Mesendoderm (in vitro differentiated cells): ENCODE measurements around the gene WNK2.

Experiments
- DNase-seq: peaks from one replicate; pipeline ENCODE4 v3.0.0; 2013
- H2AK5ac ChIP-seq: 2 replicates; pipeline ENCODE4 v1.6.1; 2013; ENCODE audit warnings: low read length, inconsistent platforms
- H2BK120ac ChIP-seq: 2 replicates; pipeline ENCODE4 v1.6.1; 2013; ENCODE audit warnings: low read depth, mild to moderate bottlenecking, low read length, moderate library complexity, mixed read lengths
- H2BK15ac ChIP-seq: replicated peaks from 2 replicates; pipeline ENCODE4 v1.6.1; 2013; ENCODE audit warnings: low read depth, mild to moderate bottlenecking, moderate library complexity
- H2BK5ac ChIP-seq: 2 replicates; pipeline ENCODE4 v1.6.1; 2013; ENCODE audit warnings: low read length, inconsistent platforms
- H3K18ac ChIP-seq: 2 replicates; pipeline ENCODE4 v1.6.1; 2013; ENCODE audit warnings: mild to moderate bottlenecking, low read length, mixed read lengths
- H3K23ac ChIP-seq: one replicate; pipeline ENCODE4 v1.6.1; 2013; ENCODE audit warnings: low read length
- H3K27ac ChIP-seq: 2 replicates; pipeline ENCODE4 v1.5.1; 2013; ENCODE audit warnings: low read depth, mild to moderate bottlenecking, inconsistent platforms, low read length, moderate library complexity
- H3K27me3 ChIP-seq: 2 replicates; pipeline ENCODE4 v1.6.1; 2013; ENCODE audit warnings: low read length, control low read depth, mild to moderate bottlenecking, inconsistent platforms; ENCODE audit not compliant: insufficient read depth, poor library complexity
- H3K36me3 ChIP-seq: 2 replicates; pipeline ENCODE4 v1.6.1; 2013; ENCODE audit warnings: low read length, inconsistent platforms; ENCODE audit not compliant: control insufficient read depth, insufficient read depth
- H3K4ac ChIP-seq: one replicate; pipeline ENCODE4 v1.6.1; 2013; ENCODE audit warnings: low read depth, mild to moderate bottlenecking, low read length, moderate library complexity
- H3K4me1 ChIP-seq: 2 replicates; pipeline ENCODE4 v1.6.1; 2013; ENCODE audit warnings: low read depth, low read length, inconsistent platforms; ENCODE audit not compliant: control insufficient read depth
- H3K4me2 ChIP-seq: 2 replicates; pipeline ENCODE4 v1.6.1; 2013; ENCODE audit warnings: low read length
- H3K4me3 ChIP-seq: 2 replicates; pipeline ENCODE4 v1.5.1; 2013; ENCODE audit warnings: mild to moderate bottlenecking, low read length
- H3K56ac ChIP-seq: one replicate; pipeline ENCODE4 v1.6.1; 2013; ENCODE audit warnings: low read length
- H3K79me1 ChIP-seq: 2 replicates; pipeline ENCODE4 v1.6.1; 2013; ENCODE audit warnings: low read length, inconsistent platforms
- H3K79me2 ChIP-seq: 2 replicates; pipeline ENCODE4 v1.6.1; 2013; ENCODE audit warnings: mild to moderate bottlenecking, low read length; ENCODE audit not compliant: control insufficient read depth, insufficient read depth
- H3K9ac ChIP-seq: 2 replicates; pipeline ENCODE4 v1.6.1; 2013; ENCODE audit warnings: low read length, inconsistent platforms
- H4K5ac ChIP-seq: one replicate; pipeline ENCODE4 v1.6.1; 2013; ENCODE audit warnings: low read length
- H4K8ac ChIP-seq: one replicate; pipeline ENCODE4 v1.6.1; 2013; ENCODE audit warnings: low read depth, mild to moderate bottlenecking, control low read depth, low read length, moderate library complexity
- WGBS: extraction: QIAGEN DNeasy Blood & Tissue Kit; methylation state at CpG from one replicate; pipeline ENCODE4 v1.1.7; 2013; ENCODE audit warnings: low lambda C conversion rate, missing lambda C conversion rate; ENCODE audit not compliant: insufficient coverage; ENCODE audit errors: extremely low coverage; 5-methylcytosine and 5-hydroxymethylcytosine counted together

The WNK2 gene

GRCh38 chr9:93218671-93219420, 34.9 kb downstream of the WNK2 start:
- Histone ChIP-seq H3K18ac (no peak overlapping the region), H2BK15ac (no peak overlapping the region), H2AK5ac (no peak overlapping the region), H3K9ac (no peak overlapping the region), H3K4me2 (no peak overlapping the region), H3K4me3 (no peak overlapping the region), H3K79me1 (peaks cover 2% of the 10 kb centered on the region), H3K79me2 (no peaks in the 10 kb centered on the region), H2BK5ac (no peak overlapping the region), H3K23ac (no peak overlapping the region), H2BK120ac (no peak overlapping the region), H3K56ac (no peak overlapping the region), H3K27me3 (no peaks in the 10 kb centered on the region), H3K4ac (no peak overlapping the region), H4K8ac (no peak overlapping the region), H3K36me3 (no peaks in the 10 kb centered on the region), H4K5ac (no peak overlapping the region), H3K27ac (no peak overlapping the region), H3K4me1 (no peaks in the 10 kb centered on the region)
- WGBS: no CpG with 5 or more reads among the region's 11 CpGs
- no peak for DNase-seq

- no CpG with 5 or more reads among the region's 5 CpGs for WGBS
Observed at GRCh38 chr9:93219692-93220091, 35.8 kb downstream of the WNK2 start.

GRCh38 chr9:93220627-93221026, 36.7 kb downstream of the WNK2 start:
- WGBS: no CpG with 5 or more reads among the region's 4 CpGs
- Histone ChIP-seq H3K4me3 (no peak overlapping the region), H2BK5ac (no peak overlapping the region), H3K4ac (no peak overlapping the region), H3K9ac (no peak overlapping the region), H3K79me2 (no peaks in the 10 kb centered on the region), H4K8ac (no peak overlapping the region), H3K36me3 (no peaks in the 10 kb centered on the region), H3K79me1 (peaks cover 2% of the 10 kb centered on the region), H3K4me2 (no peak overlapping the region), H3K27ac (no peak overlapping the region), H3K27me3 (no peaks in the 10 kb centered on the region), H3K23ac (no peak overlapping the region), H2AK5ac (no peak overlapping the region), H4K5ac (no peak overlapping the region), H3K56ac (no peak overlapping the region), H3K18ac (no peak overlapping the region), H3K4me1 (no peaks in the 10 kb centered on the region), H2BK120ac (no peak overlapping the region), H2BK15ac (no peak overlapping the region)
- no peak for DNase-seq

More at GRCh38 chr9:93219692-93220091, 35.8 kb downstream of the WNK2 start:
- H3K56ac ChIP-seq: no peak overlapping the region
- no peaks in the 10 kb centered on the region for H3K79me2 ChIP-seq
- DNase-seq: no peak
- H3K23ac ChIP-seq: no peak overlapping the region
- no peak overlapping the region for H2AK5ac ChIP-seq
- H4K8ac ChIP-seq: no peak overlapping the region
- no peak overlapping the region for H2BK15ac ChIP-seq
- no peak overlapping the region for H3K18ac ChIP-seq
- H3K27me3 ChIP-seq: no peaks in the 10 kb centered on the region
- H3K79me1 ChIP-seq: peaks cover 2% of the 10 kb centered on the region
- no peak overlapping the region for H2BK5ac ChIP-seq
- no peak overlapping the region for H2BK120ac ChIP-seq
- no peak overlapping the region for H3K9ac ChIP-seq
- H3K4me2 ChIP-seq: no peak overlapping the region
- no peaks in the 10 kb centered on the region for H3K36me3 ChIP-seq
- H4K5ac ChIP-seq: no peak overlapping the region
- H3K4me3 ChIP-seq: no peak overlapping the region
- no peak overlapping the region for H3K27ac ChIP-seq
- H3K4ac ChIP-seq: no peak overlapping the region
- H3K4me1 ChIP-seq: no peaks in the 10 kb centered on the region

GRCh38 chr9:93221044-93221443, 37.1 kb downstream of the WNK2 start:
- Histone ChIP-seq H3K23ac (no peak overlapping the region), H3K36me3 (no peaks in the 10 kb centered on the region), H2BK15ac (no peak overlapping the region), H4K5ac (no peak overlapping the region), H2BK5ac (no peak overlapping the region), H4K8ac (no peak overlapping the region), H3K4me3 (no peak overlapping the region), H3K18ac (no peak overlapping the region), H2BK120ac (no peak overlapping the region), H3K56ac (no peak overlapping the region), H3K27me3 (no peaks in the 10 kb centered on the region), H3K4me2 (no peak overlapping the region), H3K79me2 (no peaks in the 10 kb centered on the region), H3K9ac (no peak overlapping the region), H3K4ac (no peak overlapping the region), H3K79me1 (peaks cover 2% of the 10 kb centered on the region), H3K27ac (no peak overlapping the region), H2AK5ac (no peak overlapping the region), H3K4me1 (no peaks in the 10 kb centered on the region)
- no peak for DNase-seq
- WGBS: no CpG with 5 or more reads among the region's 9 CpGs

GRCh38 chr9:93222890-93223259, 38.9 kb downstream of the WNK2 start:
- no peak overlapping the region for H3K18ac ChIP-seq
- no peak overlapping the region for H2BK15ac ChIP-seq
- no peaks in the 10 kb centered on the region for H3K4me1 ChIP-seq
- H2BK120ac ChIP-seq: no peak overlapping the region
- no peak for DNase-seq
- H2AK5ac ChIP-seq: no peak overlapping the region
- H3K4ac ChIP-seq: no peak overlapping the region
- H3K79me2 ChIP-seq: no peaks in the 10 kb centered on the region
- H3K4me3 ChIP-seq: no peak overlapping the region
- WGBS: no CpG with 5 or more reads among the region's 7 CpGs
- H4K8ac ChIP-seq: no peak overlapping the region
- no peak overlapping the region for H3K56ac ChIP-seq
- no peak overlapping the region for H3K27ac ChIP-seq
- no peak overlapping the region for H3K23ac ChIP-seq
- H3K36me3 ChIP-seq: no peaks in the 10 kb centered on the region
- no peaks in the 10 kb centered on the region for H3K27me3 ChIP-seq
- H3K9ac ChIP-seq: no peak overlapping the region
- H4K5ac ChIP-seq: no peak overlapping the region
- H3K4me2 ChIP-seq: no peak overlapping the region
- H2BK5ac ChIP-seq: no peak overlapping the region
- H3K79me1 ChIP-seq: no peaks in the 10 kb centered on the region
